ENCODE measurements around the gene ADCYAP1R1.

DNA sequence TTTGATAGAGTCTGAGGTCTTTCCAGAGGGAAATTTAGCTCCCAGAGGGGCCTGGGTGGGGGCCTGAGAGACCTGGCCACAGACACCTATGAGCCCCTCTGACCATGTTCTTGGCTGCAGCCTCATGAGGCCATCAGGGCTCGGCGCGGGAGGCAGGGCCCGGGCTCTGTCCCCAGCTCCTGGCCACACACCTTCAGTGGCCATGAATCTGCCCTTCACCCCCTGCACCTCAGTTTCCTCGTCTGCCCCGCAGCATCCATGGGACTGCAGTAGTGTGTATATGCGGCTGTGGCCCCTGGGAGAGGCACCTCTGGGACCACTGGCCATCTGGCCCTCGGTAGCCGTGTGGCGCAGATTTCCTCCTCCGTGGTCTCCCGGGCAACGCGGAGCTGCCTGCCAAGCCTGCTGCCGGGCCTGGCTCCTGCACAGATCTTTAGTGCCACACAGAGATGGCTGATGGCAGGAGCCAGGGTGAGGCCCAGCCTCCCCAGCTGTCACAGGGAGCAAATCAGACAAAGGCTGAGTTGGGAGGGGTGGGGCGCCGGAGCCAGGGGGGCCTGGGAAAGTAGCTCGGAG is 23.6 kb upstream of the ADCYAP1R1 start:
- TF ChIP-seq EP300 (IDR thresholded peaks at IDR 0.05) (no peak), CTCF (IDR thresholded peaks at IDR 0.05) (no peak), POLR2A (IDR thresholded peaks at IDR 0.05) (no peak), POLR2AphosphoS5 (IDR thresholded peaks at IDR 0.05) (no peak)

All from gastroesophageal sphincter (tissue), 3 donors.